Superior temporal gyrus (tissue), 1 donor: Measurements from ENCODE around the gene DYNC1LI1.

Experiments
- DNase-seq: peaks from one replicate; pipeline ENCODE4 v3.0.0-alpha.2; 2016; ENCODE audit errors: extremely low spot score

DYNC1LI1 gene

DNA sequence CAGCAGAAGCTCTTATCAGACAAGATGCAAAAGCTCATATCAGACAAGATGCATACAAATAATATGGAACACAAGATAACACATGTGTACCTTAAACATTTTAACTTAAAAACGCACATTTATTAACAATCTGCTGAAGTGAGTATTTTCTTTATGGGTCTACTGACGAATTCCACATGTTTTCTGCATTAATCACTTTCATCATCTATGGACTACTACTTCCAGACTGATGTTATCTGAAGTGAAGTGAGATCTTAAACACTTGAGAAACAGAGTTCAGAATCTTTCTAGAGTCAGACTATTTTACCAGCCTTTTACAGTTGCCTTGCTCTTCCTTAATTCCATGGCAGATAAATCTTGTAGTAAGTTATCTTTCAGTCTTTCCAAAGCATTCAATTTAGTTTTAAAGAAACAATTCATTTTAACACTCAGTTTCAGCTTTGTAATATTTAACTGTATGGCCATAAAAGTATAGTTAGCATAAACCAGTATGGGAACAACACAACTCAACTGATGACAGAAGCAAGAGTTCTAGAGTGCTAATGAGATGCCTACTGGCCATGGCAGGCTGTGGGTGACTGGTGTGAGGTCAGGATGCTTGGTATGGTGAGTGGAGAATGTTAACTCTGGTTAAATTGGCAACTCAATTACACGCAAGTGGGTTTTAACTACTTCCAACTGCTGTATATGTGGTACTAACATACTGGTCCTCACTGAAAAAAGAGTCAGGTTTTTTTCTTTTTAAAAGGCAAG is 77.8 kb downstream of the DYNC1LI1 start:
- no peak for DNase-seq

DNA sequence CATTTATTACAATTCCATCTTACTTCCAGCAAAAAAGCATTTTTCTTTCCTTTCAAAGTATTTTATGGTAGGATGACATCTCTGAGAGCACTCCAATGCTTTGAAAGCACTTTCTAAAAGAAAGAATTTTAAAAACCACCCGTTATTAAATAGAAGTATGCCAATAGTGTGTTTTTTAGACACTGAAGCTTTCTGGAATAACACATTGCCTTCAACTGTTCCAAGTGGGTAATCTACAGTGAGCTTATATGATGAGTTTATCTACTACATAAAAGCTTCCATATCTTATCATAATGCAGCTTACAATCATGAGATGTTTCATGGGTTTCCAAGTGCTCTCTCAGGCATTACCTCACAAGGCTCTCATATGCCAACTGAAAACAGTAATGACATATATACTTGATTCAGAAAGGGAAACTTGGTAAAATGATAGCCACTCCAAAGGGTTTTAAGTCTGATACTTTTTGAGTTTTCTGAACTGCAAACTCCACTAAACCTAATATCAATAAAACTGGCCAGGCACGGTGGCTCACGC is 82.1 kb downstream of the DYNC1LI1 start:
- no peak for DNase-seq

DNA sequence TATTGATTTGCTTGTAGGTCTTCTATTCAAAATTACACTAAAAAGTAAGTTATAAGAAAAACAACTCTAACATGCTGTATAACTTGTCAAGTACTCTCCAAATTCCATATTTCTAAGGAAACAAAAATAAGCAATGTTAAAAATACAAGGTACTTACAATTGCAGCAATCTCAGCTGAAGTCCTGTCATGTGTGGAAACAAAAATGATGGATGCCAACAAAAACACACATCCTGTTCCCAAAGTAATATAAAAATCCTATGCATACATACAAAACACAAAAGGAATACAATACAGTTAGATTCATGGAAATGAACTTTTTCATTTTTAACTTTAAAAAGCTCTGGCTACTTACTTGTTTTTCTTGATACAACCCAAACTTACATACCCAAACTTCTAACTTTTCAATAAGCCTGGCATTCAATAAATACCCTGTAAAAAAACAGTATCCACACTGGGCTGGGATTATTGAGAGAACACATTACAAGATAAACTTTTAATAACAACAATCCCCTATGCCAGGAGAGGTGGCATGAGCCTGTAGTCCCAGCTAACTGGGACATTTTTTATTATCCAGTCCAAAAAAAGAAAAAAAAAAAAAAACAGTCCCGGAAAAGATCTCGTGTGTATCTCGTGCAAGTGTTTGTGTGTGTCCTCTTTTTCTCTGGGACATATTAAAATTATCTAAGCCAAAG is 82.7 kb downstream of the DYNC1LI1 start:
- DNase-seq = no peak

DNA sequence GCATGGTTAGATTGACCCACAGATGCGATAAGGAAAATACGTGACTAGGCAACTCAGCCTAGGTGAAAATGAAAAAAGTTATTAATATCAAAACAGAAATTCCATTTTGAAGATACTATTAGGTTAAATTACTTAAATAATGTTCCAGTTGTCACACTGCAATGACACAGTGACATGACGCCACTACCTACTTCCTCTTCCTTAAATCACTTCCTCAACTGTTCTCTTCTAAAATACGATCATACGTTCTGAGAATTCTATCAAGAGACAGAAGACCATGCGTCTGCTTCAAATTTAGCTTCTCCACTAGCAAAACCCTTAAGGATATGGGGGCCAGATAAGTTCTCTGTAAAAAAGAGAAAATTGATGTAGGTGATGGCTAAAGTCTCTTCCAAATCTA is 86.2 kb downstream of the DYNC1LI1 start:
- DNase-seq = no peak

DNA sequence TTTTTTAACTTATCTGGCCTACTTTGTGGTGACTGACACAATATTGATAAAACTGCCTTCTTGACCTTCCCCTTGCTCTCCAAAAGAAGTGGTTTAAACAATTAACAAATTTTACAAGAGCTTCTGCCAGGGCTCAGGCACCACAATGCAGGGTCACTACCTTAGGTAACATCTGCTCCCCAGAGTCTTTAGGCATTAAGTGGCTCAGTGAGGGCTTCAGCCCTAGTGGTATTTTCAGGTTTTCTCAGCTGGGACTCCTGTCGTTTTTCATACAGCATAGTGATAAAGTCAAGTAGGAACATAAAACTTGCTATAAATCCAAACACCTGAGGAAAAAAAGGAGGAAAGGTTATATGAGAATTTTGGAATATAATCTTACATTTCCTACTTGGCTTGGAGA is 86.9 kb downstream of the DYNC1LI1 start:
- no peak for DNase-seq

DNA sequence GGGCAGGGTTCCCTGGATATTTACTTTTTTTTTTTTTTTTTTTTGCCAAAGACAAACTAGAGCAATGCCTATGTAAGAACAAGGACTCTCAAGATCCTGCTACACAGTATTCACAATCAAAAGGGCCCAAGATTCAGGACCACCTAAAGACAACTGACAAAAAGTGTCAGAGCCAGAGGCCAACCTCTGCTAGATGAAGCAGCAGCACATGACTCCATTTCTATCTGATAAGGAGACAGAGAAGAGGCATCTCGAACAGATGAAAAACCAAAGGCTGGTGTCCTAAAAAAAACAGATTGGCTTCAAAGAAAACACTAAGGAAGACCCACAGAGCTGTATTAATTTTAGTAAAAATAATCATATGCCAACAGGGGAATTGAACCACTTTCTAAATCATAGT is 88.0 kb downstream of the DYNC1LI1 start:
- DNase-seq = no peak

DNA sequence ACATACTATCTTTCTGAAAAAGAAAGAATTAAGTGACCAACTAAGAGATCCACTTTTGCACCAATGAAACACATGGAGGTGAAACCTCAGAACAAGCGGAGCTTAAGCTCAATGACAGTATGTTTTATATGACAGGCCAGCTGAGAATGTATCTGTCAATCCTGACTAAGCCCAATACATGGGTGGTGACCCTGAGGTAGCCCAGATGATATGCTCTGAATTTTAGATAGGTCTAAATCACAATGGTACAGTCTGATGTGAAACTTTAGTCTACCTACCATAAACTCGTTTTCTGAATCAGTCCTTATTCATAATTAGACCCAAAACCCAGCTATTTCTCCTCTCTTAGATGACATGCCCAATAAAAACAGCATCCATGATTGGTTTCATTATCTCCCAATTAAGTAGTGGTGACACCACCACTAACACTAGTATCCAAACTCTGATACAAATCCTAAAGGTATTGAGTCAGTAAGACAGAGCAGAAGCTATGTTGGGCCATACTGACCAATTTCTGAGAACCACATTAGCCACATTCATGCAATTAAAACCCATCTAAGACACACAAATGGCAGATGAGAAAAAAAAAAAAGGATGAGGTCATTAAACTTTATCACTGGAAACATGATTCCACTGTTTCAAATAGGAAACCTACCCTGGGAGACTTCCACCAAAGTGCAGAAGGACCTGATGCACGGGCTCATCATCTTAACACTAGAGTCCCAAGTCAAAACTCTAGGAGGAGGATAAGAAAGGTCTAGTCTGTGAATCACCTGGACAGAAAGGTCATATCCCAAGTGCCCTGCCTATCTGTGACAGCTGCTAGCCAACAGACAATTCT is 88.6 kb downstream of the DYNC1LI1 start:
- no peak for DNase-seq

DNA sequence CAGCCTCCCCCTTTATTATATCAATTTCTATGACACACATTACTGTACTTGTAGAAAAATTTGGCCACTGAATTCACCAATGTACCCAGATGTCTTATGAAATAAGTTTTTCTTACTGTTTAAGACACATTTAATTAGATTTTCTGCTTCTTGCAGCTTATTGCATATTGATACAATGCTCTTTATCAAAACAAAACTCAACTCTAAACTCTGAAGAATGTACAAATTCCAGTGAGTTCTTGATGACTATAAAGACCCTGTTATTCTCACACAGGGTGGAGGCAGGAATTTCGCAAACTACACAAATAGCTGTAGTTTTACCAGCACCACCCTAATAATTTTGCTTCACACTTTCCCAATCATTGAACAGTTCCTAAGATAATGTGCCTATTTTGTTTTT is 90.1 kb downstream of the DYNC1LI1 start:
- DNase-seq = no peak
